Measurements from ENCODE around the gene RAP1GDS1. TPM values are rescaled to one million over a fixed set of nuclear protein-coding genes. Genes with fewer than 3 reads are reported as not detected.
"Not testable (repeated sequence)": the region's sequence is repeated elsewhere in the genome, so short reads cannot be mapped to it uniquely, and the experiment has no call there.

The RAP1GDS1 gene
- total RNA-seq, 2 experiments from 2014 or later: 46.1 to 50.4 TPM

DNA sequence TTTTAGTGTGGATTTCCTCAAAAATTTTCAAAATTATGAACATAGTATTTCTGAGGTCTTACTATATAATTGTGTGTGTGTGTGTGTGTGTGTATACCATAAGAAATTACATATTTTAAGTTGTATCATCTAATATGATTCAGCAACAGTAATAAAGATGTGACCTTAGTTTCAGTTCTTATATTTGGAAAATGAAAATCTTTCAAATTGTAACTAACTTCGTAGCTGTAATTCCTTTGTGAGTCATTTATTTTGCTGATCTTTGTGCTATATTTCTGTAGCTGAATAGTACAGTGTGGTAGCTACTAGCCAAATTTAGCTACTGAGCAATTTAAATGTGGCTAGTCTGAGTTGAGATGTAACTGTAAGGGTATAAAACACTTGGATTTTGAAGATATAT lies 116.4 kb downstream of the RAP1GDS1 start:
- CTCF ChIA-PET: no interaction called here
- no peak overlapping the region for H3K27ac Mint-ChIP-seq
- peaks cover 12% of the 10 kb centered on the region for H3K36me3 Mint-ChIP-seq (ENCODE audit: low read depth)
- no peaks in the 10 kb centered on the region for H3K27me3 Mint-ChIP-seq
- H3K4me1 Mint-ChIP-seq: peaks cover 5% of the 10 kb centered on the region
- DNase-seq: no peak
- POLR2A ChIA-PET: interaction anchor here (1.0 kb wide), 1 partner anchor 13 kb away, joined by 3 read pairs; no protein-coding TSS in a partner anchor
- no peaks in the 10 kb centered on the region for H3K9me3 Mint-ChIP-seq
- no peak overlapping the region for H3K4me3 Mint-ChIP-seq

DNA sequence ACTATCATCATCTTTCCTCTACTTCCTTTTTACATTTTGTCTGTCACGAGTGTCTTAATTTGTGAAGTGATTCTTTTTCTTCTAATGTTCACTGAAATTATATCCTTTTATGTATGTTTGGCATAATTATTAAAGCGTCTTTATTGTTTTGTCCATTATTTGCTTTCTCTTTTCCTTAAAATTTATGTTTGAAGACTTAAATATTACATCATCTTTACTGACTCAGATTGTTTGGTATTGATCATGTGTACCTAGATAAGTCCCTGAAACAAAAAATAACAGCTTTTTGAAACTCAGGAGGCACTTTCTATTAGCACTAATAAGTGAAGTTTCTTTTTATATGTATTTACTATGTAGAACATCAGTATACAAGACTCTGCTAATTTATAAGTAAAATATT lies 120.1 kb downstream of the RAP1GDS1 start:
- Mint-ChIP-seq H3K4me1 (peaks cover 5% of the 10 kb centered on the region), H3K27ac (no peak overlapping the region), H3K27me3 (no peaks in the 10 kb centered on the region), H3K4me3 (no peak overlapping the region), H3K9me3 (no peaks in the 10 kb centered on the region), H3K36me3 (ENCODE audit: low read depth) (peaks cover 4% of the 10 kb centered on the region)
- DNase-seq: no peak
- ChIA-PET CTCF (no interaction called here), POLR2A (no interaction called here)

DNA sequence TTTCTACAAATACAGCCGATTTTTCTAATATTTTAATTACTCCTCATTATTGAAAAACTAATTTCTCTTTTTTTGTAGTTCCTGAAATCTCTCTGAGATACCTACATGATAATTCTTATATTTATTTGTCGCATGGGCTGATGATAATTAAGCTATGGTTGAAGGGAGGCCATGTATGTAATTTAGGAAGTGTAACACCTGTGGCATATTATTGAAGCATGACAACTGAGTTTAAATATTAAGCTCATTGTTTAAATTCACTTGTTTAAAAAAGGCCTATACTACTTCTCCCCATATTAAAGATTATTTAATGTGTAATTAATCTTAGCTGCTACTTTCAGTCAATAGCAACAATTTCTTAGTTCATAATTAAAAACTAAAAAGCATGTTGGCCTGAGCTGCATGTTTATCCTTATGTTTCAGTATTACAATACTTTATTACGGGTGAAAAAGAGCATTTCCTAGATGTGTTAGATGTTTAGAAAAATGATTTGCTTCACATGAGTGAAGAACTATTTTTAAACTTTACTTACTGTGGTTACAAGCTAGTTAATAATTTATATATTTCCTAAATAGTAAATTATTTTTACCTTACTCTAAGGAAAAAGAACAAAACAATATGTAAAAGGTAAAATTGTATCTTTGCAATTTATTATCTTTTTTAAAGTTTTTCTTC lies 122.4 kb downstream of the RAP1GDS1 start:
- H3K4me1 Mint-ChIP-seq: peaks cover 4% of the 10 kb centered on the region
- H3K36me3 Mint-ChIP-seq (ENCODE audit: low read depth): peaks cover 7% of the 10 kb centered on the region
- ChIA-PET POLR2A (no interaction called here), CTCF (no interaction called here)
- H3K4me3 Mint-ChIP-seq: no peak overlapping the region
- H3K9me3 Mint-ChIP-seq: no peaks in the 10 kb centered on the region
- DNase-seq: no peak
- no peak overlapping the region for H3K27ac Mint-ChIP-seq
- no peaks in the 10 kb centered on the region for H3K27me3 Mint-ChIP-seq

DNA sequence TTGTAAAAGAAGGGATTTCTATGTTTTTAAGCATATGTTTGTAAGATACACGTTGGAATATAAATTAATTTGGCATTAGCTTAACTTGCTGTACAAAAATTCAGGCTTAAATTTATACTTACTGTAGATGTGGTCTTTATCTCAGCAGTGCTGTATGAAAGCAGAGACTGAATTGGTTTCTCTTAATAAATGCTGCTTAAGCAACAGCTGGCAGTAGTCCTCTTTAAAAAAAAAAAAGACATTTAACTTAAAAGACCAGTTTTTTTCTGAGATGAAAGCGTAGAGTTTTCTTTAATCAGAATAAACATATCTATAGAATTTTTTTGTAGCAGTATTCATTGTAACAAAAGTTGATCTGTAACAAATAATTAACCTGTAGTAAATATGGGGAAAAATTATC lies 124.6 kb downstream of the RAP1GDS1 start:
- ChIA-PET POLR2A (no interaction called here), CTCF (no interaction called here)
- Mint-ChIP-seq H3K4me3 (no peak overlapping the region), H3K9me3 (no peaks in the 10 kb centered on the region), H3K27me3 (no peaks in the 10 kb centered on the region), H3K4me1 (peaks cover 4% of the 10 kb centered on the region), H3K36me3 (ENCODE audit: low read depth) (peaks cover 4% of the 10 kb centered on the region), H3K27ac (no peak overlapping the region)
- DNase-seq: no peak

DNA sequence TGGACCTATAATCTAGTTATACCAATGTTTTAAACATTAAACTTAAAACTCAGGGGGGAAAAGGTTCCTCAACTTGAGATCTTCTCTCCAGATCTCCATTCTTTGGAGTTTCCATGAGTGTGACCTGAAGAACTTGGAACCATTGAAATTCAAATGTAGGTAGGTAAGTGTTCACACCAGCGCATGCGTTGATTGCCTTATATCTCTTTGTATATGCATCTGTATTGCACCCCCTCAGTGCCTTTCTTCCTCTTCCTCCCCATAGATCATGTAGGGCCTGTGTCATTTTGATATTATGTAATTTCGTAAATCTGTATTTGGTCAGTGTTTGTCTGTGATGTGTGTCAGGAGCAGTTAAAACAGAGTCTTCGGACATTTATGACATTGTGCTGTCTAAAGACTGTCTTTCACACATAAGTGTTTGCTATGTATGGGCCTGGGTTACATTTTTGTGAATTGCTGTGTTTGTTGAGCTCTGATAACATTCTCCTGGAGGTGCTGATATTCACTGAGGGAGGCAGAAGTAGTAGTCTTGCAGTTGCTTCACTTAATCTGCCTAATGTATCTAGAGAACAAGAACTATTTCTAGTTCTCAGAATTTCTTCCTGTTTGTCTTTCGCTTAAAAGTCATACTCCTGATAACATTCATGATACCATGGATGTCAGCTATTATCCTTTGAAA lies 126.3 kb downstream of the RAP1GDS1 start:
- ChIA-PET POLR2A (no interaction called here), CTCF (interaction anchor here (0.6 kb wide), 1 partner anchor 127 kb away, joined by 3 read pairs; the partner anchor contains the start of gene RAP1GDS1)
- Mint-ChIP-seq H3K4me1 (peaks cover 4% of the 10 kb centered on the region), H3K4me3 (no peak overlapping the region), H3K27me3 (no peaks in the 10 kb centered on the region), H3K27ac (no peak overlapping the region), H3K9me3 (no peaks in the 10 kb centered on the region), H3K36me3 (ENCODE audit: low read depth) (peaks cover 8% of the 10 kb centered on the region)
- DNase-seq: no peak

DNA sequence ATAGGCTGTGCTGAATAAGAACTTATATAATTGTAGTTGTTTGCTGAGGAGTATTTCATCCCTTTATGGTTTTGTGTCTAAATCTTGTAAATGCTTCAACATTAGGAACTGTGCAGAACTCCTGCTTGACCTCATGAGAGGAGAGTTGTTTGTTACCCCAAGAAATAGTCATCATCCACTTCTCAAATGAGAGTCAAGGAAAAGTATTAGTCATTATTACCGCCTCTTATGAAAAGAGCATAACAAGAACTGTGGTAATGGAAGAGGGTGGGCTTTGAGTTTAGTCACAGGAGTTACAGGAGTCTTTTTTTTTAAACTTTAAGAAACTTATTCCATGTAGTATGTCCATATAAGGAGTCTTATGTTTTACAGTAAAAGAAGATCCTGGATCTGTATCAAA lies 132.9 kb downstream of the RAP1GDS1 start:
- peaks cover 4% of the 10 kb centered on the region for H3K9me3 Mint-ChIP-seq
- H3K36me3 Mint-ChIP-seq (ENCODE audit: low read depth): peaks cover 49% of the 10 kb centered on the region
- no peak overlapping the region for H3K27ac Mint-ChIP-seq
- ChIA-PET POLR2A (no interaction called here), CTCF (no interaction called here)
- H3K27me3 Mint-ChIP-seq: no peaks in the 10 kb centered on the region
- no peak overlapping the region for H3K4me3 Mint-ChIP-seq
- no peaks in the 10 kb centered on the region for H3K4me1 Mint-ChIP-seq
- DNase-seq: no peak

DNA sequence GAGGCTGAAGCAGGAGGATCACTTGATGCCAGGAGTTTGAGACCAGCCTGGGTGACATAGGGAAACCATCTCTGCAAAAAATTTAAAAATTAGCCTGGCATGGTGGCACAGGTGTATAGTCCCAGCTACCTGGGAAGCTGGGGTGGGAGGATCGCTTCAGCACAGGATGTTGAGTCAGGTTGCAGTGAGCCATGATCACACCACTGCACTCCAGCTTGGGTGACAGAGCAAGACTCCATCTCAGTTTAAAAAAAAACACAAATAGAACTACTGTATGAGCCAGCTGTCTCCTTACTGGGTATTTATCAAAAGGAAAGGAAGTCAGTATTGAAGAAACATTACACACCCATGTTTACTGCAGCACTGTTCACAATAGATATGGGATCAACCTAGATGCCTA lies 138.7 kb downstream of the RAP1GDS1 start:
- ChIA-PET CTCF (no interaction called here), POLR2A (no interaction called here)
- Mint-ChIP-seq H3K4me3 (no peak overlapping the region), H3K27me3 (no peaks in the 10 kb centered on the region), H3K4me1 (no peaks in the 10 kb centered on the region), H3K27ac (no peak overlapping the region), H3K36me3 (ENCODE audit: low read depth) (peaks cover 36% of the 10 kb centered on the region), H3K9me3 (peaks cover 9% of the 10 kb centered on the region)
- DNase-seq: no peak

DNA sequence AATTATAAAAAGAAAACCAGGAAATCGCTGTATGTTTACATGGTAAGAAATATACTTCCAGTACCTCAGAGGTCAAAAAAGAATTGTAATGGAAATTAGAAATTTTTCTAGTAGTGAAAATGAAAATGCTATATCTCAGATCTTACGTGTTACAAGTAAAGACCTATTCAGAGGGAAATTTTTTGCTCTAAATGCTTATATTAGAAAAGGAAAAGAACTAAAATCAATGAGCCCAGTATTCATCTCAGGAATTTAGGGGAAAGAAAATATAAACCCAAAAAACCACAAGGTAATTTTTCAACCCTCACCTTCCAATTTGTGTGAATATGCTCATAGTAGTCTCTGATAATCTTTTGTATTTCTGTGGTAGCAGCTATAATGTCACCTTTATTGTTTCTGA lies 145.6 kb downstream of the RAP1GDS1 start:
- no peak for DNase-seq
- CTCF ChIA-PET: interaction anchor here (1.2 kb wide), 1 partner anchor 123 kb away, joined by 3 read pairs; no protein-coding TSS in a partner anchor
- POLR2A ChIA-PET: no interaction called here
- Mint-ChIP-seq H3K27me3 (no peaks in the 10 kb centered on the region), H3K4me3 (no peak overlapping the region), H3K4me1 (peaks cover 8% of the 10 kb centered on the region), H3K9me3 (peaks cover 2% of the 10 kb centered on the region), H3K27ac (no peak overlapping the region), H3K36me3 (ENCODE audit: low read depth) (peaks cover 33% of the 10 kb centered on the region)

DNA sequence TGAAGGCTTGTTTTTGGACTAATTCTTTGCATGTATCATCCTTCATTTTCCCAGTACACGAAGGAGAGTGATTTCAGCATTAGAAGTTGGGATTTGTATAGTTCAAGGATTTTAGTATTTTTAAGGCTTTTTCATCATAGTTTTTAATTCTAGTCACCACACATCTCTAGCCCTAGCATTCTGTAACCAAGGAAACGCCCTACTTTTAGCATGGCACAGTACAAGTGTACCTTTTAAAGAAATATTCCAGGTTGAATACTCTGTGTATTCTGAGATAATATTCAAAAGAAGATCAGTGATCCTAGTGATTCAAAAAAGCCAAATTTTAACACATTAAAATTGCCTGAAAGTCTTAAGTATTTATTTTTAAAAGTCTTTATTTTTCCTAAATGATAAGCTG lies 150.5 kb downstream of the RAP1GDS1 start:
- peaks cover 3% of the 10 kb centered on the region for H3K4me1 Mint-ChIP-seq
- H3K36me3 Mint-ChIP-seq (ENCODE audit: low read depth): peaks cover 38% of the 10 kb centered on the region
- ChIA-PET POLR2A (no interaction called here), CTCF (no interaction called here)
- no peaks in the 10 kb centered on the region for H3K27me3 Mint-ChIP-seq
- no peak overlapping the region for H3K27ac Mint-ChIP-seq
- H3K9me3 Mint-ChIP-seq: peaks cover 6% of the 10 kb centered on the region
- DNase-seq: no peak
- H3K4me3 Mint-ChIP-seq: no peak overlapping the region

DNA sequence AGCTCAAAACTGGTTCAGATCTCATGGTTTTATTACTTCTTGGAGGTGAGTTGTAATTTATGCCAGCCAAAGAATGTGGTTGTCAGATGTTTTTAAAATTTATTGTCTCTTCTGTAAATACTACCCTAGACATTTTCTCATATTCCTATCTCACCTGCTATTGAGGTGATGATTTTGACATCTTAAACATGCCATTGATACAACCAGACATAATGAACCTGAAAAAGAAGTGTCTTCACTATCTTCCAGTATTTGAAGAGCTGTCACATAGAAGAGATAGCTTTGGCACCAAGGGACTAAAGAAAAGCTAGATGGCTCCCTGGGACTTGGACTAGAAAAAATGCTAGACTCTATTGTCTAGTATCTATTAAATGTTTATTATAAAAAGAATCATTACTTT lies 155.7 kb downstream of the RAP1GDS1 start:
- Mint-ChIP-seq H3K27me3 (no peaks in the 10 kb centered on the region), H3K9me3 (peaks cover 6% of the 10 kb centered on the region), H3K27ac (no peak overlapping the region), H3K36me3 (ENCODE audit: low read depth) (peaks cover 48% of the 10 kb centered on the region), H3K4me1 (no peaks in the 10 kb centered on the region), H3K4me3 (no peak overlapping the region)
- ChIA-PET POLR2A (no interaction called here), CTCF (no interaction called here)
- no peak for DNase-seq

DNA sequence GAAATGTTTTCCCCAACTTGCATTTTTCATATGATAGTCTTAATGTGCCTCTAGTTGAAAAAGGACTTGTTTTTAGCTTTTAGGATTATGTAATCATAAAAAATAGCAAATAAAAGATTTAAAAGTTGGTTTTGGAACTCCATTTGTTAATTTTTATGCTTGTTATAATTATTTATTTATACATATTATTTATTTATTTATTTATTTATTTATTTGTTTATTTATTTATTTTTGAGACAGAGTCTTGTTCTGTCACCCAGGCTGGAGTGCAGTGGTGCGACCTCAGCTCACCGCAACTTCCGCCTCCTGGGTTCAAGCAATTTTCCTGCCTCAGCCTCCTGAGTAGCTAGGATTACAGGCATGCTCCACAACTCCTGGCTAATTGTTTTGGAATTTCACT lies 159.0 kb downstream of the RAP1GDS1 start:
- H3K27ac Mint-ChIP-seq, H3K27me3 Mint-ChIP-seq, H3K4me3 Mint-ChIP-seq, POLR2A ChIA-PET, DNase-seq, H3K4me1 Mint-ChIP-seq, CTCF ChIA-PET: not testable (repeated sequence)
- Mint-ChIP-seq H3K9me3 (peaks cover 10% of the 10 kb centered on the region), H3K36me3 (ENCODE audit: low read depth) (peaks cover 60% of the 10 kb centered on the region)

DNA sequence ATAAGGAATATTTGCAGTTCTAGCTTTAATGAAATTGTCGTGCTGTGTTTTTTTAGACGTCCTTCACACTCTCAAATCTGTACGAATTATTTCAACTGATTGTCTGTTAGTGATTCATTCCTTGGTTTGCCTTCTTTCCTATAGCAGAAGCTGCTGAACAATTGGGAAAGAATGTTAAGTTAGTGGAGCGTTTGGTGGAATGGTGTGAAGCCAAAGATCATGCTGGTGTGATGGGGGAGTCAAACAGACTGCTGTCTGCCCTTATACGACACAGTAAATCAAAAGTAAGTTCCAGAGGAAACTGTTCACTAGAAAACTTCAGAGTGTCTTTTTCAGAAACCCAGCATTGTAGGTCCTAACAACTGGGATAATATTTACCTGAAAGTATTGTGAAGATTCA lies 159.9 kb downstream of the RAP1GDS1 start:
- CTCF ChIA-PET: no interaction called here
- no peak overlapping the region for H3K27ac Mint-ChIP-seq
- no peaks in the 10 kb centered on the region for H3K27me3 Mint-ChIP-seq
- no peak for DNase-seq
- POLR2A ChIA-PET: no interaction called here
- peaks cover 12% of the 10 kb centered on the region for H3K9me3 Mint-ChIP-seq
- peaks cover 64% of the 10 kb centered on the region for H3K36me3 Mint-ChIP-seq (ENCODE audit: low read depth)
- H3K4me3 Mint-ChIP-seq: no peak overlapping the region
- peaks cover 7% of the 10 kb centered on the region for H3K4me1 Mint-ChIP-seq

DNA sequence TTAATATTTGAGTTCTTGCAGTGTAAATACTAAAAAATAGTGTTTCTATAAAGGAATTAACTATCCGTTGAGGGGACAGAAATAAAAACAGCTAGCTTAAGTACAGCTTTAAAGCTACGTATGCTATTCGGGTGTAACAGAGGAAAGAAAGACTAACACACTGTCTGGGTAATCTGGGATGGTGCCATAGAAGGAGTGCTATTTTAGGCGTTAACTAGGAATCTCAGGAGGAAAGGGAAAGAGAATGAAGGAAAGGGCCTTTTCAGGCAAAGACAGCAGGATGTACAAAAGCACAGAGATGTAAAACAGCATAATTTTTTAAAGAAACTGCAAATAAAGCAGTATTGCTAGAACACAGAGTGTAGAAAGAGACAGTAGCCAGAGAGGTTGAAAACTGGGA lies 161.8 kb downstream of the RAP1GDS1 start:
- POLR2A ChIA-PET: no interaction called here
- H3K27ac Mint-ChIP-seq: no peak overlapping the region
- H3K27me3 Mint-ChIP-seq: no peaks in the 10 kb centered on the region
- CTCF ChIA-PET: no interaction called here
- H3K4me1 Mint-ChIP-seq: peaks cover 11% of the 10 kb centered on the region
- H3K36me3 Mint-ChIP-seq (ENCODE audit: low read depth): peaks cover 65% of the 10 kb centered on the region
- no peak for DNase-seq
- H3K9me3 Mint-ChIP-seq: peaks cover 16% of the 10 kb centered on the region
- H3K4me3 Mint-ChIP-seq: no peak overlapping the region
